Heart left ventricle (tissue), 16 donors: ENCODE data around the gene ZNF512B. TPM values are rescaled to one million over a fixed set of nuclear protein-coding genes. Genes with fewer than 3 reads are reported as not detected.

Experiments used
- ATAC-seq, 4 donors: fragments of 200-7000 bp; cut with Tn5 transposase; one replicate each; pipeline ENCODE4 v1.9.1; 2020 to 2022; ENCODE audit warnings: moderate library complexity in 4 of 4, mild to moderate bottlenecking in 3 of 4, moderate number of reproducible peaks in 1 of 4
- DNase-seq, 5 donors: peaks; one replicate each; pipeline ENCODE4 v3.0.0-alpha.2; 2020
- H3K27ac ChIP-seq, 12 donors: fragments of 200-600 bp; sonication (generic) in 4 of 12; one replicate each; pipeline versions ENCODE4 v1.5.0 to v1.8.0; 2016 to 2022; ENCODE audit warnings: mild to moderate bottlenecking in 2 of 12
- H3K27me3 ChIP-seq, 9 donors: fragments of 200-600 bp; sonication (generic) in 2 of 9; one replicate each; pipeline versions ENCODE4 v1.5.1 to v1.8.0; 2016 to 2022; ENCODE audit warnings: mild to moderate bottlenecking in 3 of 9
- H3K36me3 ChIP-seq, 9 donors: fragments of 200-600 bp; sonication (generic) in 2 of 9; one replicate each; pipeline versions ENCODE4 v1.5.0 to v1.8.0; 2018 to 2022; ENCODE audit warnings: mild to moderate bottlenecking in 2 of 9
- H3K4me1 ChIP-seq, 12 donors: fragments of 200-600 bp; sonication (generic) in 4 of 12; one replicate each; pipeline versions ENCODE4 v1.5.0 to v1.8.0; 2016 to 2022; ENCODE audit warnings: mild to moderate bottlenecking in 3 of 12
- H3K4me3 ChIP-seq, 12 donors: fragments of 200-600 bp; sonication (generic) in 4 of 12; one replicate each; pipeline versions ENCODE4 v1.5.0 to v1.8.0; 2017 to 2022; ENCODE audit warnings: mild to moderate bottlenecking in 9 of 12, moderate library complexity in 4 of 12
- H3K9me3 ChIP-seq, 12 donors: fragments of 200-600 bp; sonication (generic) in 4 of 12; one replicate each; pipeline versions ENCODE4 v1.5.0 to v1.8.0; 2016 to 2022; ENCODE audit warnings: mild to moderate bottlenecking in 1 of 12
- POLR2A ChIP-seq, 2 donors: fragments of 450-650 bp; IDR thresholded peaks; one replicate each; pipeline ENCODE4 v1.6.1; 2017; ENCODE audit warnings: antibody characterized with exemption in 2 of 2, mild to moderate bottlenecking in 2 of 2, moderate library complexity in 2 of 2
- WGBS, 4 donors: extraction: QIAGEN DNeasy Blood & Tissue Kit in 2 of 4; methylation state at CpG; one replicate each; pipeline versions ENCODE4 v1.1.5 to v1.1.7; 2013 to 2018; 5-methylcytosine and 5-hydroxymethylcytosine counted together
- intact Hi-C, 10 donors: fragments of 100-400 bp; cut with DNase I; formaldehyde crosslinking; loops; one replicate each; pipeline versions ENCODE4 v1.11.1 to v1.14.2; 2022
- polyA plus RNA-seq, 2 donors: library from polyadenylated mRNA; stranded (reverse); fragments of 200-250 nt; gene quantifications; one replicate each; pipeline ENCODE4 v1.2.3, GENCODE V29; 2013
- total RNA-seq, 9 donors: library from RNA; depleted of rRNA in 2 of 9; stranded (reverse); fragments of >200 nt in 2 of 9; fragmentation: NEBNext Ultra II Directional in 3 of 9; extraction: Animal tissue kit (Norgen Biotek cat#: 25700) in 3 of 9; gene quantifications; one replicate each; pipeline versions ENCODE4 v1.1.0 to v1.2.4, GENCODE V29; 2016 to 2023
- TF ChIP-seq, protein P1 (sequence below), 12 donors: fragments of 200-600 bp; sonication (generic) in 4 of 12; IDR thresholded peaks; one replicate each; pipeline versions ENCODE4 v1.5.0 to v1.8.0; 2018 to 2022; ENCODE audit warnings: antibody characterized with exemption in 12 of 12, mild to moderate bottlenecking in 5 of 12
- donor health status: ischemic (EF 13 %, LVEDD 7.1; RV severe dilation, severe dysfunction).
- donor health status: healthy with polysubstance abuse.
- donor health status: DM: no; HTN: yes; CAD: no.
- donor health status: DM: no; HTN: no; CAD: no.
- donor health status: ischemic (EF 25% LVEDD 6.9; RV normal size, moderate dysfunction).
- donor health status: ischemic (EF 25% LVEDD 5.7; RV mildly dilated, moderate dysfunction).
- donor health status: healthy.
- donor health status: DM: yes; HTN: yes; CAD: no.
- donor health status: ischemic (EF 35%, LVEDD 5.7; RV mildly dilated, moderate dysfunction).
- donor health status: nonischemic (EF 11% LVEDD 7.7; RV severe dilation, severe dysfunction).
- donor health status: DM: yes; HTN: yes; CAD: no.
- donor health status: PGD.
- donor health status: ischemic (EF 29% LVEDD 5.4; RV normal size, mild dysfunction).
- donor health status: nonischemic (EF 23%, LVEDD 6.1; RV moderate dilation, normal function).

ZNF512B gene
- total and polyA plus RNA-seq, 11 donors: 7.3 to 15.9 (median 12.0) TPM

DNA sequence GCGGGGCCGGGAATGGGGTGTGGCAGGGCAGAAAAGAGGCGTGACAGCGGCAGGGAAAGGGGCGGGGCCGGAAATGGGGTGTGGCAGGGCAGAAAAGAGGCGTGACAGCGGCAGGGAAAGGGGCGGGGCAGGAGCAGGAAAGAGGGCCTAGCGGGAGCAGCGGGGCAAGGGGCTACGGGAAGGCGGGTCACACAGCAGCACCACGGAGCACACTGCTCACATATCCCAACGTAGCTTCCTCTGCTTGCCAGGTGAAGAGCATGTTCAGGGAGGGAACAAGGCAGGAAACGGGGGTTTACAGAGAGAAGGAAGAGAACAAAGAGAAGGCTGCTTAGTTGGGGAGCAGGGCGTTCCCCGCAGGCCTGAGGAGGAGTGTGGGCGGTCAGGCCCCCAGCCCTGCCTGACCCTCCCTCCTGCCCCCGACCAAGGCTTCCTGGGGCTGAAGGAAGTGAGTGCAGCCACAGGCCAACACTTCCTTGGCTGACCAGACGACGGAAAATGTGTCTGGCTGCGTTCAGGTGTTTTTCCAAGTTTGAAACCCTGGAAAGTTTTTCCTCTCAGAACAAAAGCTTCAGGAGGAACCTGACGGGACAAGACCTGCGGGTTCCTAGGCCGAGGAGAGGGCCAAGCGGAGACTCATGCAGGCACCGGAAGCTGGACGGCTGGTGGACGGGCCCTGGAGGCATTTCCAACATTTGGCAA, 27.3 kb downstream of the ZNF512B start:
- peaks cover 0 to 80% (median 70%) of the 10 kb centered on the region in 9 donors for H3K36me3 ChIP-seq
- intact Hi-C loops: no loop called here
- DNase-seq (peak; percentile 37 to 61 (median 45)), ATAC-seq (peak in 1 of 4 donors; percentile 55)
- TF ChIP-seq, protein P1, sequence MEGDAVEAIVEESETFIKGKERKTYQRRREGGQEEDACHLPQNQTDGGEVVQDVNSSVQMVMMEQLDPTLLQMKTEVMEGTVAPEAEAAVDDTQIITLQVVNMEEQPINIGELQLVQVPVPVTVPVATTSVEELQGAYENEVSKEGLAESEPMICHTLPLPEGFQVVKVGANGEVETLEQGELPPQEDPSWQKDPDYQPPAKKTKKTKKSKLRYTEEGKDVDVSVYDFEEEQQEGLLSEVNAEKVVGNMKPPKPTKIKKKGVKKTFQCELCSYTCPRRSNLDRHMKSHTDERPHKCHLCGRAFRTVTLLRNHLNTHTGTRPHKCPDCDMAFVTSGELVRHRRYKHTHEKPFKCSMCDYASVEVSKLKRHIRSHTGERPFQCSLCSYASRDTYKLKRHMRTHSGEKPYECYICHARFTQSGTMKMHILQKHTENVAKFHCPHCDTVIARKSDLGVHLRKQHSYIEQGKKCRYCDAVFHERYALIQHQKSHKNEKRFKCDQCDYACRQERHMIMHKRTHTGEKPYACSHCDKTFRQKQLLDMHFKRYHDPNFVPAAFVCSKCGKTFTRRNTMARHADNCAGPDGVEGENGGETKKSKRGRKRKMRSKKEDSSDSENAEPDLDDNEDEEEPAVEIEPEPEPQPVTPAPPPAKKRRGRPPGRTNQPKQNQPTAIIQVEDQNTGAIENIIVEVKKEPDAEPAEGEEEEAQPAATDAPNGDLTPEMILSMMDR (IDR thresholded peaks at IDR 0.05): no peak
- no peak for TF ChIP-seq POLR2A (IDR thresholded peaks at IDR 0.05)
- WGBS, 4 donors: 49 to 54% (median 52%) methylated on average over 26 to 30 of the region's 30 CpGs
- no peaks in the 10 kb centered on the region for H3K27me3 ChIP-seq
- no peak overlapping the region for H3K4me3 ChIP-seq
- peaks cover 0 to 45% (median 28%) of the 10 kb centered on the region in 12 donors for H3K4me1 ChIP-seq
- peak overlapping the region; percentile 46 to 81 (median 63) for H3K27ac ChIP-seq
- H3K9me3 ChIP-seq: no peaks in the 10 kb centered on the region

DNA sequence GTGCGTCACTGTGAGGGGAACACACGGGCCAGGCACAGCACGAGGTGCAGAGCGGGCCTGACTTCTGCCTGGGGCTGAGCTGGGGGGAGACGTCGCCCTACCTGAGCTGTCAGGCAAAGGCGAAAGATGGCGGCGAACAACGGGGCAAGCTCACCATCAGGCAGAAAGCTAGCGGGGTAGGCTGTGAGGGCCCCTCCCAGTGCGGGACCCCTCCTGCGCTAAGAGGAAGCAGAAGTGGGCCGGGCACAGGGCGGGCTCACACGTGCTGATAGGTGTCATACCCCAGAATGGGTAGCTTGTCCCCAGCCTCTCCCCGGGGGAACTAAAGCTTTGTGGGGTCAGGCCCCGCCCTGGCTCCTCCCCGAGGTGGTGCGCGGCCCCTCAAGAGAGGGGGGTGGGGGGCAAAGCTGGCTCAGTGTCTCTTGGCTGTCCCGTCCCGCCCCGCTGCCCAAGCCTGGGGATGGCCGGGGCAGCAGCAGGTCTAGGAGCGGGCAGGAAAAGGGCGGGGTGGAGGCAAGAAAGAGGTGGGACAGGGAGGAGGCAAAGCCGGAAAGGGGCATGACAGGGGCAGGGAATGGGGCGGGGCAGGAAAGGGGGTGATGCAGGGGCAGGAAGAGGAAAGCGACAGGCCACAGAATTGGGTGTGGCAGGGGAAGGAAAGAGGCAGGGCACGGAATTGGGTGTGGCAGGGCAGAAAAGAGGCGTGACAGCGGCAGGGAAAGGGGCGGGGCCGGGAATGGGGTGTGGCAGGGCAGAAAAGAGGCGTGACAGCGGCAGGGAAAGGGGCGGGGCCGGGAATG, 28.2 kb downstream of the ZNF512B start:
- Histone ChIP-seq H3K27ac (peak overlapping the region in 9 of 12 donors; percentile 25 to 64 (median 49)), H3K4me1 (peaks cover 0 to 35% (median 22%) of the 10 kb centered on the region in 12 donors), H3K36me3 (peaks cover 0 to 85% (median 71%) of the 10 kb centered on the region in 9 donors), H3K27me3 (no peaks in the 10 kb centered on the region), H3K9me3 (no peaks in the 10 kb centered on the region), H3K4me3 (no peak overlapping the region)
- DNase-seq (peak in 4 of 5 donors; percentile 55 to 75 (median 70)), ATAC-seq (peak in 3 of 4 donors; percentile 1 to 52 (median 30))
- 69 to 78% (median 74%) methylated on average over 35 to 38 of the region's 39 CpGs for WGBS, 4 donors
- intact Hi-C loops: no loop called here
- TF ChIP-seq POLR2A (IDR thresholded peaks at IDR 0.05): no peak
- TF ChIP-seq, protein P1 (IDR thresholded peaks at IDR 0.05): no peak

DNA sequence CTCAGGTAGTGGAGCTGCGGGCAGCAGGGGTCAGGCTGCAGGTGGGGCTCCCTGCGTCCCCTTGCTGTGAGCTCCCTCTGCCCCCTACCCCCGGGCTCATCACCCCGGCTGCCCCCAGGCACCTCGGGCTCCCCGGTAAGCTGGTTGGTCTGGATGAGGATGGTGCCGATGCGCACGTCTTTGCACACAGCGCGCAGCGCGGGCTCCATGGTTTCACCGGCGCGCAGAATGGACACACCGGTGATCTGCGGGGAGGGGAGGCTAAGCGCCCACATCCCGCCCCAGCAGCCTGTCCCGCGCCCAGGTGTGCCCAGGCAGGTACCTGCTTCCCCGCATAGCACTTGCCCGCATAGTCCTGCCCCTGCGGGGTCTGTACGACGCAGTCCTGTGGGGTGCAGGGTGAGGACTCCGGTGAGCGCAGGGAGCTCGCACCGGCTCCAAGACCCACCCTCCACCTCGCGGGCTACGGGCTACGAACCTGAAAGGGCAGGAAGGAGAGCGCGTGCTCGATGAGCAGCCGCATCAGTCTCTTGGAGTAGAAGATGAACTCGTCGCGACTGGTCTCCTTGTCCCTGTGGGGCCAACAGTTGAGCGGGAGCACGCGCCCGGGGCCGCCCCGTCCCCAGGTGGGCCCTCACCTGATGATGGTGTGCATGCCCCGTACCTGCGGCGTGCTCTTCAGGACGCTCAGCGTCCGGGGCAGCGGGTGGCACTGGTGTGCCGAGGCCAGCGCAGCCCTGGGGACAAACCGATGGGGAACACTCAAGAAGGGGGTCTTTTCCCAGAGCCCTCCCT, 29.1 kb downstream of the ZNF512B start:
- peak overlapping the region in 4 of 12 donors; percentile 38 to 64 (median 54) for H3K27ac ChIP-seq
- H3K27me3 ChIP-seq: no peaks in the 10 kb centered on the region
- H3K4me1 ChIP-seq: peaks cover 0 to 27% (median 19%) of the 10 kb centered on the region in 12 donors
- no peak for TF ChIP-seq POLR2A (IDR thresholded peaks at IDR 0.05)
- TF ChIP-seq, protein P1 (IDR thresholded peaks at IDR 0.05): no peak
- DNase-seq (peak in 3 of 5 donors; percentile 15 to 63 (median 33)), ATAC-seq (peak in 1 of 4 donors; percentile 1)
- intact Hi-C loops: no loop called here
- 87 to 95% (median 92%) methylated on average over 34 to 58 of the region's 58 CpGs for WGBS, 4 donors
- H3K36me3 ChIP-seq: peaks cover 0 to 86% (median 71%) of the 10 kb centered on the region in 9 donors
- H3K4me3 ChIP-seq: no peak overlapping the region
- H3K9me3 ChIP-seq: no peaks in the 10 kb centered on the region
